IMR-90 (cell line): ENCODE measurements around the gene TBC1D32. TPM values are rescaled to one million over a fixed set of nuclear protein-coding genes. Genes with fewer than 3 reads are reported as not detected.
"Not testable (repeated sequence)": the region's sequence is repeated elsewhere in the genome, so short reads cannot be mapped to it uniquely, and the experiment has no call there.

Experiments
- ATAC-seq: fragments of 200-7000 bp; cut with Tn5 transposase; 2 replicates; pipeline ENCODE4 v1.9.1; 2020; ENCODE audit warnings: low read depth, mild to moderate bottlenecking, moderate library complexity
- BruUV-seq: library from RNA; stranded (reverse); fragments of 400-500 nt; replicated peaks from 2 replicates; lab custom pipeline; 2021; lab: Mats Ljungman, UMichigan
- CTCF ChIA-PET: fragments of 300-600 bp; formaldehyde crosslinking; extraction: SDS; loops from one replicate; lab custom pipeline; 2021; ENCODE audit warnings: antibody characterized with exemption; lab: Yijun Ruan, JAX
- POLR2A ChIA-PET: fragments of 300-600 bp; sonication (Branson Sonifier 250); formaldehyde crosslinking; loops from one replicate; lab custom pipeline; 2022; ENCODE audit warnings: antibody characterized with exemption; ENCODE audit not compliant: unreplicated experiment; lab: Charles Lee
- DNase-seq: peaks from one replicate; pipeline ENCODE4 v3.0.0; 2013
- H2AFZ ChIP-seq: replicated peaks from 2 replicates; pipeline ENCODE3; 2013; ENCODE audit warnings: low read length, mild to moderate bottlenecking; ENCODE audit not compliant: poor library complexity
- H2AK5ac ChIP-seq: 2 replicates; pipeline ENCODE4 v1.6.1; 2013; ENCODE audit warnings: low read depth, low read length, inconsistent platforms
- H2AK9ac ChIP-seq: replicated peaks from 2 replicates; pipeline ENCODE3; 2013; ENCODE audit warnings: mild to moderate bottlenecking, low read depth, low read length, moderate library complexity; ENCODE audit not compliant: poor library complexity
- H2BK120ac ChIP-seq: 2 replicates; pipeline ENCODE4 v1.6.1; 2013; ENCODE audit warnings: low read depth, low read length, inconsistent platforms
- H2BK15ac ChIP-seq: 3 replicates; pipeline ENCODE4 v1.6.1; 2013; ENCODE audit warnings: low read depth, low read length, inconsistent platforms
- H2BK20ac ChIP-seq: 2 replicates; pipeline ENCODE4 v1.6.1; 2013; ENCODE audit warnings: low read depth, mild to moderate bottlenecking, inconsistent platforms, low read length, moderate library complexity
- H2BK5ac ChIP-seq: 2 replicates; pipeline ENCODE4 v1.6.1; 2013; ENCODE audit warnings: mild to moderate bottlenecking, low read depth, low read length, inconsistent platforms; ENCODE audit not compliant: poor library complexity, severe bottlenecking
- H3K14ac ChIP-seq: replicated peaks from 2 replicates; pipeline ENCODE4 v1.6.1; 2013; ENCODE audit warnings: low read depth, low read length, inconsistent platforms
- H3K18ac ChIP-seq: 2 replicates; pipeline ENCODE4 v1.6.1; 2013; ENCODE audit warnings: low read depth, low read length, control low read depth
- H3K23ac ChIP-seq: 2 replicates; pipeline ENCODE4 v1.6.1; 2013; ENCODE audit warnings: low read depth, low read length, inconsistent platforms
- H3K27ac ChIP-seq: 2 replicates; pipeline ENCODE4 v1.5.1; 2013; ENCODE audit warnings: mild to moderate bottlenecking, control low read depth, low read length; ENCODE audit not compliant: insufficient read depth
- H3K27me3 ChIP-seq: 2 replicates; pipeline ENCODE4 v1.6.1; 2013; ENCODE audit warnings: low read length; ENCODE audit not compliant: control insufficient read depth, insufficient read depth
- H3K36me3 ChIP-seq: 2 replicates; pipeline ENCODE4 v1.6.1; 2013; ENCODE audit warnings: low read length, mixed read lengths; ENCODE audit not compliant: control insufficient read depth, insufficient read depth
- H3K4ac ChIP-seq: 2 replicates; pipeline ENCODE4 v1.6.1; 2013; ENCODE audit warnings: low read depth, low read length, inconsistent platforms
- H3K4me1 ChIP-seq: 2 replicates; pipeline ENCODE4 v1.6.1; 2013; ENCODE audit warnings: low read length, mixed read lengths; ENCODE audit not compliant: control insufficient read depth, insufficient read depth
- H3K4me2 ChIP-seq: 2 replicates; pipeline ENCODE4 v1.6.1; 2013; ENCODE audit warnings: low read depth, mild to moderate bottlenecking, control low read depth, low read length, moderate library complexity
- H3K4me3 ChIP-seq: 2 replicates; pipeline ENCODE4 v1.5.1; 2013; ENCODE audit warnings: low read depth, mild to moderate bottlenecking, control low read depth, low read length, moderate library complexity; ENCODE audit not compliant: insufficient read depth
- H3K56ac ChIP-seq: 2 replicates; pipeline ENCODE4 v1.6.1; 2013; ENCODE audit warnings: low read length, inconsistent platforms; ENCODE audit not compliant: insufficient read depth; ENCODE audit errors: extremely low read depth
- H3K79me1 ChIP-seq, 2 experiments: 2 replicates each; pipeline ENCODE4 v1.6.1; 2013; ENCODE audit warnings: low read length in 2 of 2, inconsistent platforms in 1 of 2, low read depth in 1 of 2
- H3K9ac ChIP-seq: 2 replicates; pipeline ENCODE4 v1.6.1; 2013; ENCODE audit warnings: low read depth, low read length, control low read depth
- H3K9me1 ChIP-seq: 2 replicates; pipeline ENCODE4 v1.6.1; 2013; ENCODE audit warnings: low read length, inconsistent platforms; ENCODE audit not compliant: insufficient read depth
- H3K9me3 ChIP-seq: 2 replicates; pipeline ENCODE4 v1.6.1; 2013; ENCODE audit warnings: low read length; ENCODE audit not compliant: control insufficient read depth, insufficient read depth
- H4K20me1 ChIP-seq: 2 replicates; pipeline ENCODE4 v1.6.1; 2013; ENCODE audit warnings: low read length, inconsistent platforms; ENCODE audit not compliant: insufficient read depth
- H4K5ac ChIP-seq: 2 replicates; pipeline ENCODE4 v1.6.1; 2013; ENCODE audit warnings: mild to moderate bottlenecking, low read depth, low read length, control low read depth
- H4K8ac ChIP-seq, 2 experiments: 2 replicates each; pipeline ENCODE4 v1.6.1; 2013; ENCODE audit warnings: low read depth in 2 of 2, low read length in 2 of 2, control low read depth in 1 of 2, inconsistent platforms in 1 of 2
- H4K91ac ChIP-seq: 2 replicates; pipeline ENCODE4 v1.6.1; 2013; ENCODE audit warnings: low read depth, low read length, inconsistent platforms; ENCODE audit not compliant: insufficient read depth
- WGBS, 2 experiments: methylation state at CpG; one replicate each; pipeline versions ENCODE4 v1.1.5 to v1.1.7; 2013; ENCODE audit warnings: missing lambda C conversion rate in 2 of 2; ENCODE audit not compliant: insufficient read length in 1 of 2; ENCODE audit errors: extremely low coverage in 2 of 2; 5-methylcytosine and 5-hydroxymethylcytosine counted together
- dilution Hi-C: fragments of 300-500 bp; cut with HindIII; formaldehyde crosslinking; loops from one replicate; pipeline ENCODE4 v1.14.3; 2018; ENCODE audit warnings: low sequenced_read_pairs; ENCODE audit not compliant: unreplicated experiment
- in situ Hi-C: fragments of 300-500 bp; cut with MboI; formaldehyde crosslinking; loops from 3 replicates; pipeline ENCODE4 v1.14.3; 2019; ENCODE audit warnings: low sequenced_read_pairs, inconsistent platforms, mixed read lengths
- intact Hi-C: fragments of 100-400 bp; cut with micrococcal nuclease; formaldehyde crosslinking; loops from 2 replicates; pipeline ENCODE4 v1.10.0; 2022
- polyA plus RNA-seq, 3 experiments: library from polyadenylated mRNA; depleted of rRNA; stranded (reverse); fragments of >200 nt; gene quantifications; 2 replicates each; pipeline ENCODE4 v1.2.3, GENCODE V29; 2012; ENCODE audit warnings: low replicate concordance in 1 of 3
- total RNA-seq: library from RNA; depleted of rRNA; stranded (reverse); fragments of >200 nt; gene quantifications from 2 replicates; pipeline ENCODE4 v1.2.3, GENCODE V29; 2012

TBC1D32 gene
- total and polyA plus RNA-seq, 2 of the 4 experiments (the other 2 are of a cell fraction) = 3.0 to 7.2 TPM

GRCh38 chr6:121048593-121048992, 285.7 kb downstream of the TBC1D32 start:
- H2AFZ ChIP-seq, H3K4me2 ChIP-seq, H3K79me1 ChIP-seq, H3K4me3 ChIP-seq, H3K4me1 ChIP-seq, ATAC-seq, CTCF ChIA-PET, H4K91ac ChIP-seq, DNase-seq, H2BK5ac ChIP-seq, H3K9me1 ChIP-seq, H2BK15ac ChIP-seq, dilution Hi-C loops, H2BK120ac ChIP-seq, H3K27me3 ChIP-seq, H4K8ac ChIP-seq, in situ Hi-C loops, H3K23ac ChIP-seq, H2BK20ac ChIP-seq, H2AK5ac ChIP-seq, H4K20me1 ChIP-seq, H3K9me3 ChIP-seq, H3K27ac ChIP-seq, H3K36me3 ChIP-seq, H3K56ac ChIP-seq, intact Hi-C loops, H4K5ac ChIP-seq, H2AK9ac ChIP-seq, H3K4ac ChIP-seq, BruUV-seq, H3K14ac ChIP-seq, POLR2A ChIA-PET, H3K9ac ChIP-seq, H3K18ac ChIP-seq: not testable (repeated sequence)
- WGBS, 2 experiments = no CpG with 5 or more reads among the region's 4 CpGs

DNA sequence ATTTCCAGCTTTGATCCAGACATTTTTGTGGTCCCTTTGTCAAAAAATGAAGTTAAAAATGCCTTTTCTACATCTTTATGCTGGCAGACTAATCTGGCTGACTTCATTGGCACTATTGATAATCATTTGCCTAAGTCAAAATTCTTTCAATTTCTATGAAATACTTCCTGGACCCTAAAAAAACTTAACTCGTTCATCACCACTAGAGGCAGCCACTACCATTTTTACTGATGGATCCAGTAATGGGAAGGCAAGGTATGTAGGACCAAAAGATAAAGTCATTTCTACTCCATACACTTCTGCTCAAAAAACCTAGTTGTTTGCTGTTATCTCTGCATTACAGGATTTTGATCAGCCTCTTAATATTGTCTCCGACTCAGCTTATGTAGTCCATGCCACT, 289.4 kb downstream of the TBC1D32 start:
- H3K4me1 ChIP-seq, H2AK9ac ChIP-seq, ATAC-seq, H4K5ac ChIP-seq, H3K23ac ChIP-seq, H3K9me1 ChIP-seq, H3K14ac ChIP-seq, H3K4me2 ChIP-seq, BruUV-seq, H3K18ac ChIP-seq, H2AK5ac ChIP-seq, H3K27ac ChIP-seq, H4K20me1 ChIP-seq, POLR2A ChIA-PET, in situ Hi-C loops, H4K91ac ChIP-seq, H2BK5ac ChIP-seq, H2BK20ac ChIP-seq, intact Hi-C loops, H3K9ac ChIP-seq, H2BK120ac ChIP-seq, H4K8ac ChIP-seq, H3K4me3 ChIP-seq, H3K36me3 ChIP-seq, DNase-seq, H3K27me3 ChIP-seq, H2BK15ac ChIP-seq, H3K9me3 ChIP-seq, CTCF ChIA-PET, H3K4ac ChIP-seq, H3K79me1 ChIP-seq, H2AFZ ChIP-seq, dilution Hi-C loops, H3K56ac ChIP-seq: not testable (repeated sequence)
- WGBS, 2 experiments = no CpG with 5 or more reads among the region's 2 CpGs
